Mesodermal cell (in vitro differentiated cells): ENCODE measurements around the gene NOC2L.
"Not testable (repeated sequence)": the region's sequence is repeated elsewhere in the genome, so short reads cannot be mapped to it uniquely, and the experiment has no call there.

ENCODE experiments used
- H3K27ac ChIP-seq: 2 replicates; pipeline ENCODE4 v1.7.0; 2013; ENCODE audit warnings: mild to moderate bottlenecking, low read depth, low read length, moderate library complexity; ENCODE audit not compliant: severe bottlenecking
- H3K36me3 ChIP-seq: 2 replicates; pipeline ENCODE4 v1.7.1; 2013; ENCODE audit warnings: mild to moderate bottlenecking, low read length, moderate library complexity; ENCODE audit not compliant: control insufficient read depth, insufficient read depth
- H3K4me1 ChIP-seq: one replicate; pipeline ENCODE4 v1.7.1; 2013; ENCODE audit warnings: mild to moderate bottlenecking, low read length; ENCODE audit not compliant: insufficient read depth, control insufficient read depth, poor library complexity, severe bottlenecking
- H3K4me3 ChIP-seq: 2 replicates; pipeline ENCODE4 v1.7.0; 2013; ENCODE audit warnings: low read length, control low read depth, mild to moderate bottlenecking; ENCODE audit not compliant: insufficient read depth, poor library complexity, severe bottlenecking; ENCODE audit errors: extremely low read depth
- H3K9me3 ChIP-seq: 2 replicates; pipeline ENCODE4 v1.7.1; 2013; ENCODE audit warnings: mild to moderate bottlenecking, low read length, moderate library complexity; ENCODE audit not compliant: control insufficient read depth
- WGBS, 2 experiments: methylation state at CpG; one replicate each; pipeline ENCODE4 v1.1.5; 2013; ENCODE audit warnings: missing lambda C conversion rate in 2 of 2; ENCODE audit not compliant: insufficient coverage in 2 of 2; 5-methylcytosine and 5-hydroxymethylcytosine counted together

NOC2L gene

DNA sequence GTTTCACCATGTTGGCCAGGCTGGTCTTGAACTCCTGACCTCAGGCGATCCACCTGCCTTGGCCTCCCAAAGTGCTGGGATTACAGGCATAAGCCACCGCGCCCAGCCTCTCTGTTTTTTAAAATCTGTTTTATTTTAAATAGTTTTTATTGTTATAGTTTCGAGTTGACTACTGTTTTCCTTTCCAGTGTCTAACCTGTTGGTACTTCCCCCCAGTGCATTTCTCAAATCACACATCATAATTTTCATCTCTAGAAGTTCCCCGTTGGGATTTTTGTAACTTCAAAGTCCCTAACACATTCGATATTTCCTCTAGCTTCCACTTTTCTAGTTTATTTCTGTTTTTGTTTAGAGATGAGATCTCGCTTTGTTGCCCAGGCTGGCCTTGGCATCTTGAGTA, 33.3 kb upstream of the NOC2L start:
- Histone ChIP-seq H3K4me3 (no peak overlapping the region), H3K4me1 (peaks cover 1% of the 10 kb centered on the region), H3K9me3 (peaks cover 10% of the 10 kb centered on the region), H3K27ac (no peak overlapping the region), H3K36me3 (no peaks in the 10 kb centered on the region)
- 67 to 100% methylated on average over 1 of the region's 7 CpGs for WGBS, 2 experiments

GRCh38 chr1:991895-992294, 32.8 kb upstream of the NOC2L start:
- H3K4me3 ChIP-seq = no peak overlapping the region
- no peak overlapping the region for H3K27ac ChIP-seq
- H3K36me3 ChIP-seq = no peaks in the 10 kb centered on the region
- H3K9me3 ChIP-seq = peaks cover 10% of the 10 kb centered on the region
- 91 to 95% methylated on average over 7 of the region's 10 CpGs for WGBS, 2 experiments
- H3K4me1 ChIP-seq = no peaks in the 10 kb centered on the region

DNA sequence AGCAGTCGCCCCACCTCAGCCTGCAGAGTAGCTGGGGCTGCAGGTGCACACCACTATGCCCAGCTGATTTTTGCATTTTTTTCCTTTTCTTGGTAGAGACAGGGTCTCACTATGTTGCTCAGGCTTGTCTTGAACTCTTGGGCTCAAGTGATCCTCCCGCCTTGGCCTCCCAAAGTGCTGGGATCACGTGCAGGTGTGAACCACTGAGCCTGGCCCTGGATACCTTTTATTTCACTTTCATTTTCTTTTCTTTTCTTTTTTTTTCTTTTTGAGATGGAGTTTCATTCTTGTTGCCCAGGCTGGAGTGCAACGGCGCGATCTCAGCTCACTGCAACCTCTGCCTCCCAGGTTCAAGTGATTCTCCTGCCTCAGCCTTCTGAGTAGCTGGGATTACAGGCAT, 32.2 kb upstream of the NOC2L start:
- H3K36me3 ChIP-seq, H3K4me1 ChIP-seq, H3K27ac ChIP-seq, H3K4me3 ChIP-seq: not testable (repeated sequence)
- peaks cover 10% of the 10 kb centered on the region for H3K9me3 ChIP-seq
- 88 to 97% methylated on average over 3 of the region's 6 CpGs for WGBS, 2 experiments

GRCh38 chr1:988061-988460, 29.0 kb upstream of the NOC2L start:
- not testable (repeated sequence) for H3K4me3 ChIP-seq, H3K36me3 ChIP-seq, H3K4me1 ChIP-seq, H3K27ac ChIP-seq
- peaks cover 10% of the 10 kb centered on the region for H3K9me3 ChIP-seq
- 60 to 74% methylated on average over 4 of the region's 5 CpGs for WGBS, 2 experiments

GRCh38 chr1:985126-985525, 26.1 kb upstream of the NOC2L start:
- WGBS, 2 experiments = 86 to 90% methylated on average over 13 of the region's 13 CpGs
- Histone ChIP-seq H3K9me3 (no peaks in the 10 kb centered on the region), H3K36me3 (no peaks in the 10 kb centered on the region), H3K4me1 (no peaks in the 10 kb centered on the region), H3K4me3 (no peak overlapping the region), H3K27ac (no peak overlapping the region)

- no peak overlapping the region for H3K4me3 ChIP-seq
- H3K9me3 ChIP-seq = no peaks in the 10 kb centered on the region
- 11 to 64% methylated on average over 2 to 4 of the region's 12 CpGs for WGBS, 2 experiments
- no peak overlapping the region for H3K27ac ChIP-seq
- no peaks in the 10 kb centered on the region for H3K36me3 ChIP-seq
- H3K4me1 ChIP-seq = no peaks in the 10 kb centered on the region
These were observed 25.4 kb upstream of the NOC2L start for GRCh38 chr1:984476-984814.

DNA sequence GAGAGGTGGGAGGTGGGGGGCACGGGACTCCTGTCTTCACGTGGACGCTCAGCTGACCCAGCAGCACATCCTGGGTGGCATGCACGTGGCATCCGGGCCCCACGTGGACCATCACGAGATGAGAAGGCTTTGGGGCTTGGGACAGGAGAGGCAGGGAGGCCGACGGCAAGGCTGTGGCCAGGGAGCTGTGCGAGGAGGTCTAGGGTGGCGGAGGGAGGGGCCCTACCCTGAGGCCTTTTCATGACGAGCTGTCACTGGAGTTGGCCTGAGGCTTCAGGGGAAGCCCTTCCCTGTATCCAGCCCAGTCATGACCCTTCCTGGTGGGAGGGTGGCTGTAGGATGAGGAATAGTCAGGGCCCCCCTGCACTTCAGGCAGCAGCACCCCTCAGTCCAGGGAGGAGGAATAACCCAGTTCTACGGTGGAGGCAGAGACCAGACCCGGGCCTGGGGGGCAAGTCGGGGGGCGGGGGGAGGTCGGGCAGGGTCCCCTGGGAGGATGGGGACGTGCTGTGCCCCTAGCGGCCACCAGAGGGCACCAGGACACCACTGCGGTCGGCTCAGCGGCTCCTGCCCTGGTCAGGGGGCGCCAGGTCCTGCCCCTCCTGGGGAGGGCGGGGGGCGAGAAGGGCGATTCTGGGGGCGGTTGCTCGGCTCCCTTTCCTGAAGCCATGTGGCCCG, 24.9 kb upstream of the NOC2L start:
- Histone ChIP-seq H3K36me3 (no peaks in the 10 kb centered on the region), H3K4me3 (no peak overlapping the region), H3K9me3 (no peaks in the 10 kb centered on the region), H3K27ac (no peak overlapping the region), H3K4me1 (no peaks in the 10 kb centered on the region)
- 22 to 34% methylated on average over 16 to 19 of the region's 29 CpGs for WGBS, 2 experiments

DNA sequence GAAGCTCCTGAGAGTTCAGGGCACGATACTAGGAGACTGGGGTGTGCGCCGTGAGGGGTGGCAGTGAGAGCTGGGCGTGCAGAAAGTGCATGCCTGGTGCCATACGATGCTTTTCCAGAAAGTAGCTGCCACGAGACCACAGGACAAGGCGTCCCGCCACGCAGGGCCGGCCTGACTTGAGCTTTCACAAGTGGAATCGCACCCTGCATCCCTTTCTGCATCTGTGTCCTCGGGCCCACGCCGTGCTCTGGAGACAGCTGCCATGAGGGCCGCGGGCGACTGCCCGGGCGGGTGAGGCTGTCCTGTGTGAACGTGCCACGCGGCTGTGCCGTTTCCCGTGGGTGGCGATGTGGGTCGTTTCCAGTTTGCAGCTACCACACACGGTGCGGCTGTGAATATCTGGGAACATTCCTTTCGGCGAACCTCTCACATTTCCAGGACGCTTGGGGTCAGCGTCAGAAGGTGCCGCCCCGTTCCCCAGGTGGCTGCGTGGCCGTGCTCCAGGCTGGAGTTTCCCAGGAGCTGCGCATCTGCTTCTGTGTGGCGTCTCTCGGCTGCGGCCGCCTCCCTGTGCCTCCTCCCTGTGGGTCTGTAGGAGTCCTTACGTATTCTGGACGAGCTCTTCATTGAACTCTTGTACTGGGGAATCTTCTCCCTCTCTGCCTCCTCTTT, 23.8 kb upstream of the NOC2L start:
- H3K9me3 ChIP-seq = no peaks in the 10 kb centered on the region
- H3K27ac ChIP-seq = no peak overlapping the region
- H3K4me1 ChIP-seq = no peaks in the 10 kb centered on the region
- WGBS, 2 experiments = 87% methylated on average over 40 to 41 of the region's 43 CpGs
- no peak overlapping the region for H3K4me3 ChIP-seq
- no peaks in the 10 kb centered on the region for H3K36me3 ChIP-seq

GRCh38 chr1:981955-982558, 23.0 kb upstream of the NOC2L start, which contains the start of gene PERM1:
Gene PERM1 (minus strand): TSS chr1:982093. CDS start chr1:981029, 1,064 bp downstream.
- Histone ChIP-seq H3K9me3 (no peaks in the 10 kb centered on the region), H3K4me3 (no peak within 1 kb of the TSS), H3K4me1 (no peaks in the 10 kb centered on the region), H3K36me3 (no peaks in the 10 kb centered on the region), H3K27ac (no peak within 1 kb of the TSS)
- WGBS, 2 experiments = 78 to 79% methylated on average over 25 to 28 of the region's 28 CpGs

- Histone ChIP-seq H3K9me3 (no peaks in the 10 kb centered on the region), H3K36me3 (no peaks in the 10 kb centered on the region), H3K27ac (no peak overlapping the region), H3K4me3 (no peak overlapping the region), H3K4me1 (no peaks in the 10 kb centered on the region)
- 81% methylated on average over 10 to 21 of the region's 21 CpGs for WGBS, 2 experiments
These were observed 22.5 kb upstream of the NOC2L start for GRCh38 chr1:981491-981954.
